Measurements from ENCODE around the gene MBP.

The MBP gene

GRCh38 chr18:77017355-77017754 lies 115.2 kb downstream of the MBP start:
- DNase-seq: no peak

GRCh38 chr18:77016936-77017335 lies 115.6 kb downstream of the MBP start:
- no peak for DNase-seq

- no peak for DNase-seq
Observed at GRCh38 chr18:77015771-77016710, 116.5 kb downstream of the MBP start.

- no peak for DNase-seq
Observed at GRCh38 chr18:77015169-77015568, 117.4 kb downstream of the MBP start.

- DNase-seq: no peak
Observed at GRCh38 chr18:77014538-77014937, 118.0 kb downstream of the MBP start.

GRCh38 chr18:77013811-77014521 lies 118.6 kb downstream of the MBP start:
- no peak for DNase-seq

GRCh38 chr18:77012806-77013541 lies 119.6 kb downstream of the MBP start:
- no peak for DNase-seq

- no peak for DNase-seq
Observed at GRCh38 chr18:77012120-77012519, 120.5 kb downstream of the MBP start.

GRCh38 chr18:77009675-77010074 lies 122.9 kb downstream of the MBP start:
- DNase-seq: no peak

GRCh38 chr18:77008576-77009315 lies 123.8 kb downstream of the MBP start:
- no peak for DNase-seq

GRCh38 chr18:77008006-77008405 lies 124.6 kb downstream of the MBP start:
- no peak for DNase-seq

- DNase-seq: no peak
Observed at GRCh38 chr18:77007251-77007650, 125.3 kb downstream of the MBP start.

GRCh38 chr18:77006305-77007175 lies 126.0 kb downstream of the MBP start:
- DNase-seq: no peak

GRCh38 chr18:77005651-77006195 lies 126.9 kb downstream of the MBP start:
- DNase-seq: no peak

- DNase-seq: no peak
Observed at GRCh38 chr18:77004555-77005380, 127.8 kb downstream of the MBP start.

GRCh38 chr18:77003316-77003715 lies 129.3 kb downstream of the MBP start:
- DNase-seq: no peak

- no peak for DNase-seq
Observed at GRCh38 chr18:77002496-77002895, 130.1 kb downstream of the MBP start.

- DNase-seq: no peak
Observed at GRCh38 chr18:77001979-77002378, 130.6 kb downstream of the MBP start.

- DNase-seq: no peak
Observed at GRCh38 chr18:77001041-77001440, 131.5 kb downstream of the MBP start.

GRCh38 chr18:77000527-77000926 lies 132.1 kb downstream of the MBP start:
- DNase-seq: no peak
